ENCODE results near the gene RPL27A.

- no peak for TF ChIP-seq POLR2A (IDR thresholded peaks at IDR 0.05)
- TF ChIP-seq, protein P1, sequence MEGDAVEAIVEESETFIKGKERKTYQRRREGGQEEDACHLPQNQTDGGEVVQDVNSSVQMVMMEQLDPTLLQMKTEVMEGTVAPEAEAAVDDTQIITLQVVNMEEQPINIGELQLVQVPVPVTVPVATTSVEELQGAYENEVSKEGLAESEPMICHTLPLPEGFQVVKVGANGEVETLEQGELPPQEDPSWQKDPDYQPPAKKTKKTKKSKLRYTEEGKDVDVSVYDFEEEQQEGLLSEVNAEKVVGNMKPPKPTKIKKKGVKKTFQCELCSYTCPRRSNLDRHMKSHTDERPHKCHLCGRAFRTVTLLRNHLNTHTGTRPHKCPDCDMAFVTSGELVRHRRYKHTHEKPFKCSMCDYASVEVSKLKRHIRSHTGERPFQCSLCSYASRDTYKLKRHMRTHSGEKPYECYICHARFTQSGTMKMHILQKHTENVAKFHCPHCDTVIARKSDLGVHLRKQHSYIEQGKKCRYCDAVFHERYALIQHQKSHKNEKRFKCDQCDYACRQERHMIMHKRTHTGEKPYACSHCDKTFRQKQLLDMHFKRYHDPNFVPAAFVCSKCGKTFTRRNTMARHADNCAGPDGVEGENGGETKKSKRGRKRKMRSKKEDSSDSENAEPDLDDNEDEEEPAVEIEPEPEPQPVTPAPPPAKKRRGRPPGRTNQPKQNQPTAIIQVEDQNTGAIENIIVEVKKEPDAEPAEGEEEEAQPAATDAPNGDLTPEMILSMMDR (IDR thresholded peaks at IDR 0.05): no peak
Observed at GRCh38 chr11:8719211-8719649, 36.6 kb downstream of the RPL27A start.
